Mesodermal cell (in vitro differentiated cells): ENCODE measurements around the gene FAM222A.

Experiments used
- H3K27ac ChIP-seq: 2 replicates; pipeline ENCODE4 v1.7.0; 2013; ENCODE audit warnings: mild to moderate bottlenecking, low read depth, low read length, moderate library complexity; ENCODE audit not compliant: severe bottlenecking
- H3K36me3 ChIP-seq: 2 replicates; pipeline ENCODE4 v1.7.1; 2013; ENCODE audit warnings: mild to moderate bottlenecking, low read length, moderate library complexity; ENCODE audit not compliant: control insufficient read depth, insufficient read depth
- H3K4me1 ChIP-seq: one replicate; pipeline ENCODE4 v1.7.1; 2013; ENCODE audit warnings: mild to moderate bottlenecking, low read length; ENCODE audit not compliant: insufficient read depth, control insufficient read depth, poor library complexity, severe bottlenecking
- H3K4me3 ChIP-seq: 2 replicates; pipeline ENCODE4 v1.7.0; 2013; ENCODE audit warnings: low read length, control low read depth, mild to moderate bottlenecking; ENCODE audit not compliant: insufficient read depth, poor library complexity, severe bottlenecking; ENCODE audit errors: extremely low read depth
- H3K9me3 ChIP-seq: 2 replicates; pipeline ENCODE4 v1.7.1; 2013; ENCODE audit warnings: mild to moderate bottlenecking, low read length, moderate library complexity; ENCODE audit not compliant: control insufficient read depth
- WGBS, 2 experiments: methylation state at CpG; one replicate each; pipeline ENCODE4 v1.1.5; 2013; ENCODE audit warnings: missing lambda C conversion rate in 2 of 2; ENCODE audit not compliant: insufficient coverage in 2 of 2; 5-methylcytosine and 5-hydroxymethylcytosine counted together

FAM222A gene

GRCh38 chr12:109679501-109680263, 33.9 kb upstream of the FAM222A start:
- Histone ChIP-seq H3K36me3 (no peaks in the 10 kb centered on the region), H3K27ac (no peak overlapping the region)
- 61 to 66% methylated on average over 7 to 8 of the region's 8 CpGs for WGBS, 2 experiments

DNA sequence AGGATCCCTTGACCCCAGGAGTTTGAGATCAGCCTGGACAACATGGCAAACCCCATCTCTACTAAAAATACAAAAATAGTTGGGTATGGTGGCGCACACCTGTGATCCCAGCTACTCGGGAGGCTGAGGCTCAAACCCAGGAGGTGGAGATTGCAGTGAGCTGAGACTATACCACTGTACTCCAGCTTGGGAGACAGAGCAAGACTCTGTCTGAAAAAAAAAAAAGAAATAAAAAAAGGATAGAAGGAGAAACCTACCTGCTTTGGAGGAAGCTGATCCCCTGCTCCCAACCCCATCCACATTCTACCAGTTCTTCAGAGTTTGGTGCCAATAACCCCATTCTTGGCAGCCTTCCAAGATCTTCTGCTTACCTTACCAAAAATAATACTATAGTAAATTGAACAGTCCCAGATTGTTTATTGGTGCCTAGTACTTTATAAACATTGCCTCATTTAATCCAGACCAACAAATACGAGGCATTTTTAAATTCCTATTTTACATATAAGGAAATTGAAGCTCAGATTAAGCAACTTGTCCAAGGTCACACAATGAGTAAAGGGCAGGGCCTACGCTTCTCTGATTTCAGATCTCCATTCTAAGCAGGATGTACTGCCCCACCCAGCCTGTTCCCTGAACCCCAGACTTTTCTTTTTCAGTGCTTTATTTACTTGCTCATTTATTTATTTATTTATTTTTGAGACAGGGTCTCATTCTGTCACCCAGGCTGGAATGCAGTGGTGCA, 33.2 kb upstream of the FAM222A start:
- H3K27ac ChIP-seq = no peak overlapping the region
- 97 to 100% methylated on average over 1 to 3 of the region's 4 CpGs for WGBS, 2 experiments

More at GRCh38 chr12:109679501-109680263, 33.9 kb upstream of the FAM222A start:
- Histone ChIP-seq H3K4me3 (no peak overlapping the region), H3K4me1 (peaks cover 4% of the 10 kb centered on the region), H3K9me3 (no peaks in the 10 kb centered on the region)

DNA sequence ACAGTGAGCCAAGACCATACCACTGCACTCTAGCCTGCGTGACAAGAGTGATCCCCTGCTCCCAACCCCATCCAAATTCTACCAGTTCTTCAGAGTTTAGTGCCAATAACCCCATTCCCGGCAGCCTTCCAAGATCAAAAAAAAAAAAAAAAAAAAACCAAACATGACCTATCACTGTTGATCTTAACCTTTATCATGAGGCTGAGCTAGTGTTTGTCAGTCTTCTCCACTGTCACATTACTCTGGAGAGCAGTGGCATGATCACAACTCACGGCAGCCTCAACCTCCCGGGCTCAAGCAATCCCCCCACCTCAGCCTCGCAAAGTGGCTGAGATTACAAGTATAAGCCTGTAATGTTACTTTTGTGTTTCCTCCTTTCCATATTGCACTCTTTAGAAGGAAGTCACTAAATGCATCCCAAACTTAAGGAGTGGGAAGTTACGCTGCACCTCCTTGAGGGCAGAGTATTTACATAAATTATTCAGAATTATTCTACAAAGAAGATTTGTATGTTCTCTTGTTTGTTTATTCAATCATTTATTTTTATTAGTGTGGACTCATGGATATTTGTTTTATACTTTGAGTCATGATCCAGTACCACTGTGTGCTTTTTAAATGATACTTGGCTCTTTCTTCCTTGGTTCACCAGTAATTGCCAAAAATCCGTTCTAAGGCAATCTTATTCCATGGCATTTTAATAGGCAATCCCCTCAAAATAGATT, 31.5 kb upstream of the FAM222A start:
- 82 to 87% methylated on average over 2 to 4 of the region's 7 CpGs for WGBS, 2 experiments
- H3K36me3 ChIP-seq = no peaks in the 10 kb centered on the region
- H3K9me3 ChIP-seq = no peaks in the 10 kb centered on the region
- H3K27ac ChIP-seq = no peak overlapping the region
- H3K4me1 ChIP-seq = peaks cover 4% of the 10 kb centered on the region
- no peak overlapping the region for H3K4me3 ChIP-seq

More for the DNA sequence above, 33.2 kb upstream of the FAM222A start:
- H3K36me3 ChIP-seq = no peaks in the 10 kb centered on the region
- peaks cover 4% of the 10 kb centered on the region for H3K4me1 ChIP-seq
- H3K4me3 ChIP-seq = no peak overlapping the region
- H3K9me3 ChIP-seq = no peaks in the 10 kb centered on the region

GRCh38 chr12:109682708-109683060, 30.9 kb upstream of the FAM222A start:
- H3K4me1 ChIP-seq = peaks cover 4% of the 10 kb centered on the region
- H3K4me3 ChIP-seq = no peak overlapping the region
- no peaks in the 10 kb centered on the region for H3K9me3 ChIP-seq
- 86 to 100% methylated on average over 1 of the region's 1 CpG for WGBS, 2 experiments
- no peaks in the 10 kb centered on the region for H3K36me3 ChIP-seq
- no peak overlapping the region for H3K27ac ChIP-seq

DNA sequence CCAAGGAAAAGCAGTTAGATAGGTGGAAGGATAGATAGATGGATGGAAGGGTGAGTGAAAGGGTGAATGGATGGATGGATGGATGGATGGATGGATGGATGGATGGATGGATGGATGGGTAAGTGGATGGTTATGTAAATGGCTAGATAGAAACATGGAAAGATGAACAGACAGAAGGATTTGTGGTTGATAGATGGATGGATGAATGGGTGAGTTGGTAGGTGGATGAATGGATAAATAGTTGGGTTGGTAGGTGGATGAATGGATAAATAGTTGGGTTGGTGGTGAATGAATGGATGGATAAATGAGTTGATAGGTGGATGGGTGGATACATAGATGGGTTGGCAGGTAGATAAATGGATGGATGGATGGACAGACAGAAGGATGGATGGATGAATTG, 30.3 kb upstream of the FAM222A start:
- H3K4me1 ChIP-seq = peaks cover 4% of the 10 kb centered on the region
- no peak overlapping the region for H3K4me3 ChIP-seq
- no peaks in the 10 kb centered on the region for H3K36me3 ChIP-seq
- H3K9me3 ChIP-seq = no peaks in the 10 kb centered on the region
- no peak overlapping the region for H3K27ac ChIP-seq

- Histone ChIP-seq H3K27ac (no peak overlapping the region), H3K9me3 (no peaks in the 10 kb centered on the region), H3K4me1 (no peaks in the 10 kb centered on the region), H3K36me3 (no peaks in the 10 kb centered on the region), H3K4me3 (no peak overlapping the region)
- 87 to 94% methylated on average over 5 to 9 of the region's 10 CpGs for WGBS, 2 experiments
Observed at GRCh38 chr12:109685574-109686447, 27.8 kb upstream of the FAM222A start.

DNA sequence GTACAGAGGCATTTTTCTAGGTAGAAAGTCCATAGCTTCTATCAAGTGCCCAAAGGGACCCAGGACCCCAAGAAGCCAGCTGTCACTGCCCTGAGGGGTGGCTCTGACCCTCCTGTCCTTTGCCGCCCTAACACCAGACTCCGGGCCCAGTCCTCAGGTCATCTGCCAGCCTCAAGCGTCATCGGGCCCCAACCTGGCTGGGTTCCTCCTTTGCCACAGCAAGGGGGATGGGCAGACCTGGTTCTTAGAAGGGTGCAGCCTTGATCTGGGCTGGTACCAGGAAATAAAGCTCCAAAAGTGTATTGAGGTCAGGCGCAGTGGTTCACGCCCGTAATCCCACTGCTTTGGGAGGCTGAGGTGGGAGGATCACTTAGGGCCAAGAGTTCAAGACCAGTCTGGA, 27.1 kb upstream of the FAM222A start:
- no peaks in the 10 kb centered on the region for H3K36me3 ChIP-seq
- H3K9me3 ChIP-seq = no peaks in the 10 kb centered on the region
- H3K4me3 ChIP-seq = no peak overlapping the region
- H3K4me1 ChIP-seq = no peaks in the 10 kb centered on the region
- no peak overlapping the region for H3K27ac ChIP-seq
- WGBS, 2 experiments = 91 to 96% methylated on average over 6 to 7 of the region's 7 CpGs

DNA sequence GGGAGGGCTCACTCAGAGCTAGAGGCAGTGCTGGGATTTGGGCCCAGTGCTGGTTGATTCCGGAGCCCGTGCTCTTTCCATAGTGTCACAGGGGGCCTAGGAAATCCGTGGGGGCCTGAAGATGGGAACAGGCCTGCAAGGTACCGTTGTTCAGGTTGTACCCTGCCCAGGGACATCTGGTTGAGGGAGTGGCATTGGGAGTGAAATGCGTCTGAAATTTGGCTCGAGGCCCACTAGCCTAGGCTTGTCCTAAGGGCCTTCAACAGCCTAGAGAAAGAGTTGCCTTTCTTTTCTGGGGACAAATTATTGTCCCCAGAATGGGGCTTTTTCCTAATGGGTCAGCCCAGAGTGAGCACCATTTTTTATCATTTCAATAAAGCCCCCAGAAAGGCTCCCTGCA, 26.4 kb upstream of the FAM222A start:
- 83 to 87% methylated on average over 6 of the region's 6 CpGs for WGBS, 2 experiments
- H3K36me3 ChIP-seq = no peaks in the 10 kb centered on the region
- H3K27ac ChIP-seq = no peak overlapping the region
- H3K4me3 ChIP-seq = no peak overlapping the region
- H3K4me1 ChIP-seq = no peaks in the 10 kb centered on the region
- no peaks in the 10 kb centered on the region for H3K9me3 ChIP-seq

- H3K4me1 ChIP-seq = peaks cover 6% of the 10 kb centered on the region
- H3K4me3 ChIP-seq = no peak overlapping the region
- no peaks in the 10 kb centered on the region for H3K36me3 ChIP-seq
- no peak overlapping the region for H3K27ac ChIP-seq
- WGBS, 2 experiments = 89 to 92% methylated on average over 1 to 2 of the region's 3 CpGs
- no peaks in the 10 kb centered on the region for H3K9me3 ChIP-seq
Observed at GRCh38 chr12:109689426-109689825, 24.2 kb upstream of the FAM222A start.

DNA sequence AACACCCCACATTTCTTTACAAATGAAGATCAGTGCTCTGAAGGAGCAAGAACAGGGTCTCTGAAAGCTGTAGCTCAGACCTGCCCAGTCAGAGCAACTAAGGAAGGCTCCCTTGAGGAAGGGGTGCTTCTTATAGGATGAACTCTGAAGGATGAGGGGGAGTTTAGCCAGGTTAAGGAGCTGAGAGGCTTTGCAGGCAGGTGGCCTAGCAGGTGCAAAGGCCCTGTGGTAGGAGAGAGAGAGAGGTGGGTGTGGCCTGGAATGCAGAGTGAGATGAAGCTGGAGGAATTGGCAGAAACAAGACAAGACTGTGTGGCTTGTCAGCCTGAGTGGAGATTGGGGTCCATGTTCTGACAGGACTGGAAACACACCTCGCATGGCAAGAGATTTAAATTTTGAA, 20.5 kb upstream of the FAM222A start:
- no peak overlapping the region for H3K27ac ChIP-seq
- peaks cover 11% of the 10 kb centered on the region for H3K4me1 ChIP-seq
- H3K9me3 ChIP-seq = no peaks in the 10 kb centered on the region
- H3K36me3 ChIP-seq = no peaks in the 10 kb centered on the region
- no CpG with 5 or more reads among the region's 1 CpG for WGBS, 2 experiments
- H3K4me3 ChIP-seq = no peak overlapping the region
